GM21515 (cell line): ENCODE results near the gene TNF.

ENCODE experiments used
- ATAC-seq: cut with Tn5 transposase; IDR thresholded peaks from one replicate; pipeline ENCODE4 v1.9.1; 2021; ENCODE audit not compliant: unreplicated experiment

The TNF gene

GRCh38 chr6:31622684-31623091, 47.3 kb downstream of the TNF start:
- ATAC-seq: no peak

- ATAC-seq: no peak
These were observed 48.7 kb downstream of the TNF start for GRCh38 chr6:31624070-31624469.

GRCh38 chr6:31626952-31627351, 51.6 kb downstream of the TNF start:
- no peak for ATAC-seq

- no peak for ATAC-seq
These were observed 52.4 kb downstream of the TNF start for GRCh38 chr6:31627690-31628287.
